Epithelial cell of prostate (primary cell): ENCODE measurements around the gene ATP7A.
A peak's percentile ranks its signal among the peaks of the same experiment; 100 is the strongest.
"Not testable (repeated sequence)": the region's sequence is repeated elsewhere in the genome, so short reads cannot be mapped to it uniquely, and the experiment has no call there.

Experiments used
- DNase-seq: peaks from one replicate; pipeline ENCODE4 v3.0.0-alpha.2; 2011; ENCODE audit warnings: low read depth, low spot score
- H3K27ac ChIP-seq: fragments of 450-650 bp; 2 replicates; pipeline ENCODE4 v1.5.1; 2017; ENCODE audit warnings: mild to moderate bottlenecking

Gene ATP7A

GRCh38 chrX:78024349-78025059 lies 114.0 kb downstream of the ATP7A start:
- no peak for DNase-seq
- H3K27ac ChIP-seq: no peak overlapping the region

GRCh38 chrX:78027798-78028197 lies 117.3 kb downstream of the ATP7A start:
- H3K27ac ChIP-seq: no peak overlapping the region
- no peak for DNase-seq

- no peak overlapping the region for H3K27ac ChIP-seq
- DNase-seq: no peak
Observed at GRCh38 chrX:78029663-78030062, 119.2 kb downstream of the ATP7A start.

GRCh38 chrX:78035061-78035460 lies 124.6 kb downstream of the ATP7A start:
- DNase-seq: no peak
- no peak overlapping the region for H3K27ac ChIP-seq

- DNase-seq: no peak
- H3K27ac ChIP-seq: no peak overlapping the region
Observed at GRCh38 chrX:78037881-78038280, 127.4 kb downstream of the ATP7A start.

GRCh38 chrX:78042601-78043000 lies 132.1 kb downstream of the ATP7A start:
- no peak overlapping the region for H3K27ac ChIP-seq
- DNase-seq: no peak

- no peak overlapping the region for H3K27ac ChIP-seq
- no peak for DNase-seq
Observed at GRCh38 chrX:78046362-78046761, 135.9 kb downstream of the ATP7A start.

- DNase-seq: no peak
- H3K27ac ChIP-seq: no peak overlapping the region
Observed at GRCh38 chrX:78048052-78048451, 137.6 kb downstream of the ATP7A start.

- DNase-seq: no peak
- H3K27ac ChIP-seq: no peak overlapping the region
Observed at GRCh38 chrX:78063687-78064086, 153.2 kb downstream of the ATP7A start.

GRCh38 chrX:78064152-78064551 lies 153.7 kb downstream of the ATP7A start:
- no peak for DNase-seq
- no peak overlapping the region for H3K27ac ChIP-seq

- DNase-seq: not testable (repeated sequence)
- H3K27ac ChIP-seq: peak overlapping the region; percentile 39
Observed at GRCh38 chrX:78064698-78065601, 154.5 kb downstream of the ATP7A start.

GRCh38 chrX:78066110-78066509 lies 155.6 kb downstream of the ATP7A start:
- DNase-seq: no peak
- H3K27ac ChIP-seq: no peak overlapping the region

GRCh38 chrX:78071331-78071730 lies 160.8 kb downstream of the ATP7A start:
- DNase-seq: no peak
- no peak overlapping the region for H3K27ac ChIP-seq

GRCh38 chrX:78073147-78074077 lies 162.9 kb downstream of the ATP7A start:
- not testable (repeated sequence) for H3K27ac ChIP-seq, DNase-seq

GRCh38 chrX:78074088-78074487 lies 163.6 kb downstream of the ATP7A start:
- no peak overlapping the region for H3K27ac ChIP-seq
- DNase-seq: no peak

- no peak overlapping the region for H3K27ac ChIP-seq
- no peak for DNase-seq
Observed at GRCh38 chrX:78075787-78076389, 165.4 kb downstream of the ATP7A start.

- H3K27ac ChIP-seq, DNase-seq: not testable (repeated sequence)
Observed at GRCh38 chrX:78081413-78081812, 170.9 kb downstream of the ATP7A start.

GRCh38 chrX:78092296-78092695 lies 181.8 kb downstream of the ATP7A start:
- peak; percentile 59 for DNase-seq
- no peak overlapping the region for H3K27ac ChIP-seq

- no peak for DNase-seq
- no peak overlapping the region for H3K27ac ChIP-seq
Observed at GRCh38 chrX:78098108-78098507, 187.6 kb downstream of the ATP7A start.
